Measurements from ENCODE around the gene FZR1. TPM values are rescaled to one million over a fixed set of nuclear protein-coding genes. Genes with fewer than 3 reads are reported as not detected.

Gene FZR1
- polyA plus RNA-seq, 3 donors: 7.7 to 44.6 (median 9.4) TPM

GRCh38 chr19:3483226-3483628, 22.9 kb upstream of the FZR1 start, which contains the start of gene SMIM44:
Gene SMIM44, minus strand, starts transcription at chr19:3483441. Its CDS starts 38 bp downstream, at chr19:3483403.
- H3K9me3 ChIP-seq (replicated peaks in 1 of 2; ENCODE audit: control insufficient read depth in 1 of 2, insufficient read depth in 1 of 2, low read length in 2 of 2): no peaks in the 10 kb centered on the region
- H3K4me1 ChIP-seq (ENCODE audit: control insufficient read depth in 1 of 2, insufficient read depth in 2 of 2, low read length in 2 of 2): peaks cover 9 to 18% of the 10 kb centered on the region in 2 donors
- Mint-ChIP-seq H3K4me1 (peaks cover 12% of the 10 kb centered on the region), H3K36me3 (no peaks in the 10 kb centered on the region), H3K9me3 (peaks cover 0 to 6% (median 0%) of the 10 kb centered on the region in 7 donors), H3K27me3 (ENCODE audit: low read depth in 3 of 3) (peaks cover 2 to 12% (median 10%) of the 10 kb centered on the region in 3 donors), H3K4me3 (no peak within 1 kb of the TSS), H3K27ac (peak within 1 kb of the TSS in 1 of 7 donors; percentile 41)
- H3K9ac ChIP-seq (ENCODE audit: insufficient read depth, low read length, poor library complexity, severe bottlenecking): no peak within 1 kb of the TSS
- H4K20me1 ChIP-seq (ENCODE audit: insufficient read depth, low read length): no peaks in the 10 kb centered on the region
- TF ChIP-seq CTCF (IDR thresholded peaks at IDR 0.05): no peak
- H3K27ac ChIP-seq (ENCODE audit: low read depth in 1 of 2, low read length in 2 of 2): no peak within 1 kb of the TSS
- H2AFZ ChIP-seq (ENCODE audit: insufficient read depth, low read depth, low read length, poor library complexity, severe bottlenecking): no peak within 1 kb of the TSS
- 94% methylated on average over 22 of the region's 33 CpGs for WGBS (ENCODE audit: insufficient coverage)
- intact Hi-C loops (cut with micrococcal nuclease): no loop called here
- H3K36me3 ChIP-seq (replicated peaks in 1 of 2; ENCODE audit: control insufficient read depth in 1 of 2, insufficient read depth in 2 of 2, low read length in 2 of 2): no peaks in the 10 kb centered on the region
- no peak within 1 kb of the TSS for H3K4me3 ChIP-seq (replicated peaks in 1 of 3; ENCODE audit: low read depth in 2 of 3, low read length in 3 of 3)
- no peaks in the 10 kb centered on the region for H3K27me3 ChIP-seq (ENCODE audit: control insufficient read depth in 2 of 2, insufficient read depth in 2 of 2, low read length in 2 of 2)
- DNase-seq: no peak
- H3K79me2 ChIP-seq (ENCODE audit: insufficient read depth, low read length): no peaks in the 10 kb centered on the region
- H3K4me2 ChIP-seq (replicated peaks; ENCODE audit: extremely low read depth, low read length, poor library complexity, severe bottlenecking): no peak within 1 kb of the TSS

DNA sequence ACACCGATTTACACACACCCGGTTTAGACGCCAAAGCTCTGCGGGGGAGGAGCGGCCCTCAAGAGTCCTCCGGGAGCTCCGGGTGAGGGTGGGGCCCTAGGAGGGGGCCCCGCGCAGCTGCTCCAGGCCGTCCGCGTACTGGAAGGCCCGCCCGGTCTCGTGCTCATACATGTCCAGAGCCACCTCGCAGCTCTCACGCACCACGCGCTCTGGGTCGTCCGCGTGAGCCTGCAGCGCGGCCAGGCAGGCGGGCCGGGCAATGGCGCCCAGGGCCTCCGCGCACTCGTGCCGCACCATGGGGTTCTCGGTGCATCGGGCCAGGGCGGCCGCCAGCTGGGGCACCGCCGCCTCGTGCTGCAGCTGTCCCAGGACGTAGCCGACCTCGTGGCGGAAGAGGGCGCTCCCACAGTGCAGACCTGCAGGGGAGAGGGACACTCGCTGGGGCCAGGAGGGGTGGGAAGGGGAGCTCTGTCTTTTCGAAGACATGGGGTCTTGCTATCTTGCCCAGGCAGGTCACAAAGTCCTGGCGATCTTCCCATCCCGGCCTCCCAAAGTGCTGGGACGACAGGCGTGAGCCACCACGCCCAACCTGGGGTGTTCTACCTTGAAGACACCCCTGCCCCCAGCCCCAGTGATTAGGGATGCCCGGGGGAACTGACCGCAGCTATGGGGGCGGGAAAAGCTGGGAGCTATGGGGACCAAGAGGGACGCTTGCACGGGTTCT, 14.6 kb upstream of the FZR1 start:
- H2AFZ ChIP-seq (ENCODE audit: insufficient read depth, low read depth, low read length, poor library complexity, severe bottlenecking): no peak overlapping the region
- H3K4me1 ChIP-seq (ENCODE audit: control insufficient read depth in 1 of 2, insufficient read depth in 2 of 2, low read length in 2 of 2): no peaks in the 10 kb centered on the region
- Mint-ChIP-seq H3K36me3 (peaks cover 36 to 50% of the 10 kb centered on the region in 2 donors), H3K9me3 (no peaks in the 10 kb centered on the region), H3K4me3 (no peak overlapping the region), H3K27ac (no peak overlapping the region), H3K27me3 (ENCODE audit: low read depth in 3 of 3) (peaks cover 1 to 5% (median 2%) of the 10 kb centered on the region in 3 donors), H3K4me1 (no peaks in the 10 kb centered on the region)
- H3K79me2 ChIP-seq (ENCODE audit: insufficient read depth, low read length): no peaks in the 10 kb centered on the region
- H3K36me3 ChIP-seq (replicated peaks in 1 of 2; ENCODE audit: control insufficient read depth in 1 of 2, insufficient read depth in 2 of 2, low read length in 2 of 2): peaks cover 34 to 56% of the 10 kb centered on the region in 2 donors
- no peaks in the 10 kb centered on the region for H3K9me3 ChIP-seq (replicated peaks in 1 of 2; ENCODE audit: control insufficient read depth in 1 of 2, insufficient read depth in 1 of 2, low read length in 2 of 2)
- intact Hi-C loops (cut with micrococcal nuclease): no loop called here
- no peaks in the 10 kb centered on the region for H3K27me3 ChIP-seq (ENCODE audit: control insufficient read depth in 2 of 2, insufficient read depth in 2 of 2, low read length in 2 of 2)
- H3K4me2 ChIP-seq (replicated peaks; ENCODE audit: extremely low read depth, low read length, poor library complexity, severe bottlenecking): no peak overlapping the region
- no peak for TF ChIP-seq CTCF (IDR thresholded peaks at IDR 0.05)
- H3K9ac ChIP-seq (ENCODE audit: insufficient read depth, low read length, poor library complexity, severe bottlenecking): no peak overlapping the region
- H3K4me3 ChIP-seq (replicated peaks in 1 of 3; ENCODE audit: low read depth in 2 of 3, low read length in 3 of 3): no peak overlapping the region
- no peak for DNase-seq
- WGBS (ENCODE audit: insufficient coverage): 98% methylated on average over 52 of the region's 55 CpGs
- no peaks in the 10 kb centered on the region for H4K20me1 ChIP-seq (ENCODE audit: insufficient read depth, low read length)
- H3K27ac ChIP-seq (ENCODE audit: low read depth in 1 of 2, low read length in 2 of 2): no peak overlapping the region

All from CD14-positive monocyte (primary cell).